GM19468 (cell line): ENCODE measurements around the gene ANKRD33.

Experiments
- ATAC-seq: cut with Tn5 transposase; IDR thresholded peaks from one replicate; pipeline ENCODE4 v1.9.1; 2021; ENCODE audit warnings: mild to moderate bottlenecking, moderate library complexity, moderate number of reproducible peaks; ENCODE audit not compliant: unreplicated experiment; ENCODE audit errors: extremely low read depth

Gene ANKRD33

DNA sequence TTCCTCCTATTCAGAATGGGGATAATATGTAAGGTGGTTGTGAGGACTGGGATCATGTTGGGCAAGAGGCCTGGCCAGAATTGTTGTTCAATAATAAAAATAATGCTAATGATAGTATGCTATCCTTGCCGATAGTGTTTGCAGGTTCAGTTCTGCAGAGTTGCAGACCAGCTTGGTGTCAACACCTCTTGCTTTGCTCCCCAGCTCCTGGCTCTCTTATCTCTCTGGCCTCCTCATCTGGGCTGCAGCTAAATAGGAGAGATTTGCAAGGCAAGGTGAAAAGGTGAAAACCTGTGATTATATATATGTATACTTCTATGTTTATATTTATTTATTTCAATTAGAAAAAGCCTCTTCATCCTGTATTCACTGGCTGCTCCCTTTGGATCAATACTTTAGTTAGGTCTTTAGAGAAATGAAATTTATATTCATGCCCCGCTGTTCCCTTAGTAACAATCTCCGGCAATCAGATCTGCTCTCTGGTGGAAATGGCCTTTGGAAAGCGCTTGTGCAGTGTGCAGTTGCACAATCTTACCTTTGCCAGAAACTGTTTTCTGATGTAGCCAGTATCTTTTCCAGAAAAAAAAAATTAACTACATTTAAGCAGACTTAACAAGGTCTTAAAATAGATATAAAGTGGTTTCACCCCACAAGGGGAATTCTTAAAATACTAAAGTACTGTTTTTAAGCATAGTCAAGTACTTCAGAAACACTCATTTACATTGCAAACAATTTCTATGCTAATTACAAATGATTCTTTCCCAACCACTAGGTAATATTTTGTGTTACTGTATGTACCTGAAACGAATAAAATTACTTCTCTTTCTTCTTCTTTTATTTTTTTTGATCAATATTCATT lies 44.5 kb downstream of the ANKRD33 start:
- ATAC-seq = no peak

DNA sequence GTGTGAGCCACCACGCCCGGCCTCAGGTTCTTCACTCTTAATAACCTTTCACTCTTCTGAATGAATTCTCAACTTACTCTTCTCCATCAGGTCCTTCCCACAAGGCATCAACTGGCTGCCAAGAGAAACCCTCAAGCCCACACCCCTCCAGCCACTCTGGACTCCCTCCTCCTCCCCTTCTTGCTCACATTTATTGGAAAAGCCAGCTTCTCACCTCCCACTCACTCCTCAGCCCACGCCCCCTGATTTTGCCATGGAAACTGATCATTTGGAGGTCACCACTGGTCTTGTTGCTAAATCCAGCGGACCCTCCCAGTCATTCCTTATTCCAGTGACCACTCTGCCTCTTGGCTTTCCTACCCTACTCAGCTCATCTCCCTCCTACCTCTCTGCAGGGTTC lies 46.2 kb downstream of the ANKRD33 start:
- ATAC-seq = no peak

DNA sequence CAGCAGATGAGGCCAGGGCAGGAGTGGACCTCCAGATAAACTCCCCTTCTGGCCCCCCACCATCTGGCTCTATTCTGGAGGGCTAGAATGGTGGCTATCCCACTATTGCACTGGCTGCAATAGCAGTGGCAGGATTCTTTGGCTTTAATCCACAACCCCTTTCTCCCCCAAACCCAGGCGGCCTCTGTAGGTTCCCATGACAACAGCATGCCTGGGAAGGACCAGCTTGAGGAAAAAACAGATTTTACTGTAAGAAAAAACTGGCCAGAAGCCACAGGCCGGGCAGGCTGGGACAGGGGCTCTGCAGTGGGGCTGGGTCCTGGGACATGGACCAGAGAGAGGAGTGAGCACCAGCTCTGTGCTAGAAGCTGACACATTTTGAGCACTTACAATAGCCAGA lies 50.0 kb downstream of the ANKRD33 start:
- no peak for ATAC-seq

DNA sequence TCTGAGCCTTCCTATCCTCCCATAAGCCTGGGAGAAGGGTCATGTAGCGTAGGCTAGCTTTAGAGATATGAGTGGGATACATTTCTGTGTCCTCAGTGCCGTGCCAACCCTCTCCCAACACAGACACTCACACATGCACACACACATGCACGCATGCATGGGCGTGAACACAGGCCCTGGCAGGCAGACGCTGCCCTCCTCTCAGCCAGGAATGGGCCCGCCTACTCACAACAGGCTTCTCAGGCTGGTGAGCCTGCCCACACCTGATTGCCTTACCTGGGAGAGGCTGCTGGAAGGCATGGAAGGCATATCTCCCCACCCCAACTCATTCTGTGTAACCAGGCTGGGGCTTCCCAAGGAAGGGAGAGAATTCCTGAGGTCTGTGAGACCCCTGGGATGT lies 50.8 kb downstream of the ANKRD33 start:
- no peak for ATAC-seq

DNA sequence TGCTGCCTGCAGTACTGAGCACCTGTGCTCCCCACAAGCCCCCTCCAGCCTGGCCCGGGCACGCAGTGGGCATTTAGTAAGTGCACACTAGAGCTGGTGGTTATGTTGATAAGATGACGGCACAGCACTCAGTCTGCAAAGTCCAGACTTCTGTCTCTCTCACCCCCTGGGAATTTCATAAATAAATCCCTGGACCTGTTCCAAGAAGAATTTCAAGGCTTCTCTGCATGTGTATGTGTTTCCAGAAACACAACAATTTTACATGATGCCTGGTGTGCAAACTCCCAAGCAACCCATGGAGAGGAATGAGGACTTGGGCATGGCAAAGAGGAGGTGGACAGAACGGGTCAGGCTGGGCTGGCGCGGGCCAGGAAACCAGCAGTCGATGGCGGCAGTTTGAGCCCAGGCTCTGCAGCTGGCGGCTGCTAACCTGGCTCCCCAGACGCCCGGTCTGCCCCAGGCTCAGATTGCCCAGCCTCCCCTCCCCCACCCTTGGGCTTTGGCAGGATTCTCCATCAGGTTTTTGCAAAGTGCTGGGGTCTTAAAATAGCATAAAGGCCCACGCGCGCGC lies 53.2 kb downstream of the ANKRD33 start:
- no peak for ATAC-seq
